ENCODE results near the gene TMEM207. TPM values are rescaled to one million over a fixed set of nuclear protein-coding genes. Genes with fewer than 3 reads are reported as not detected.
A peak's percentile ranks its signal among the peaks of the same experiment; 100 is the strongest.
"Not testable (repeated sequence)": the region's sequence is repeated elsewhere in the genome, so short reads cannot be mapped to it uniquely, and the experiment has no call there.

TMEM207 gene
- total RNA-seq, 1 donor from 2014 or later: not detected

DNA sequence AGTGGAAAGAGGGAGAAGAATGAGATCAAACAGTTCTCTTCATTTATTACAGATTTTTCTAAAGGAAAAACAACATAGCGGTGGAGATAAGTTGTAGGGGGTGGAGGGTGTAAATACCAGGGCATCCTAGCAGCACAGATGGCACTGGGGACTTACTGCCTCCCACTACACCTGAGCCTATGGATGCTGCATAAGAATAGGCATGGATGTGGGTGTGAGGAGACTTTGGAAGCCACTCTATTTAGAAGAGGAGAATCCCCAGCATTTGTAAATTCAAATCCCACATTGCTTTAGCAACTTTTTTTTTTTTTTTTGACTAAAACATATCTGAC is 36.8 kb upstream of the TMEM207 start:
- peaks cover 7% of the 10 kb centered on the region for H3F3A ChIP-seq (ENCODE audit: low read depth)
- H3K4me1 Mint-ChIP-seq: peaks cover 6% of the 10 kb centered on the region
- TF ChIP-seq, protein P1, sequence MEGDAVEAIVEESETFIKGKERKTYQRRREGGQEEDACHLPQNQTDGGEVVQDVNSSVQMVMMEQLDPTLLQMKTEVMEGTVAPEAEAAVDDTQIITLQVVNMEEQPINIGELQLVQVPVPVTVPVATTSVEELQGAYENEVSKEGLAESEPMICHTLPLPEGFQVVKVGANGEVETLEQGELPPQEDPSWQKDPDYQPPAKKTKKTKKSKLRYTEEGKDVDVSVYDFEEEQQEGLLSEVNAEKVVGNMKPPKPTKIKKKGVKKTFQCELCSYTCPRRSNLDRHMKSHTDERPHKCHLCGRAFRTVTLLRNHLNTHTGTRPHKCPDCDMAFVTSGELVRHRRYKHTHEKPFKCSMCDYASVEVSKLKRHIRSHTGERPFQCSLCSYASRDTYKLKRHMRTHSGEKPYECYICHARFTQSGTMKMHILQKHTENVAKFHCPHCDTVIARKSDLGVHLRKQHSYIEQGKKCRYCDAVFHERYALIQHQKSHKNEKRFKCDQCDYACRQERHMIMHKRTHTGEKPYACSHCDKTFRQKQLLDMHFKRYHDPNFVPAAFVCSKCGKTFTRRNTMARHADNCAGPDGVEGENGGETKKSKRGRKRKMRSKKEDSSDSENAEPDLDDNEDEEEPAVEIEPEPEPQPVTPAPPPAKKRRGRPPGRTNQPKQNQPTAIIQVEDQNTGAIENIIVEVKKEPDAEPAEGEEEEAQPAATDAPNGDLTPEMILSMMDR (IDR thresholded peaks at IDR 0.05): no peak
- no peak for TF ChIP-seq EZH2 (IDR thresholded peaks at IDR 0.05)
- TF ChIP-seq EZH2phosphoT487 (IDR thresholded peaks at IDR 0.05): no peak
- no peak overlapping the region for H3K4me2 ChIP-seq
- H3K79me2 ChIP-seq (ENCODE audit: low read depth): no peaks in the 10 kb centered on the region
- no peak overlapping the region for H3K4me3 ChIP-seq
- H3K36me3 Mint-ChIP-seq: no peaks in the 10 kb centered on the region
- no peaks in the 10 kb centered on the region for H3K9me3 Mint-ChIP-seq
- H2AFZ ChIP-seq (replicated peaks): no peak overlapping the region
- H3K36me3 ChIP-seq: no peaks in the 10 kb centered on the region
- H3K27ac Mint-ChIP-seq: no peak overlapping the region
- H3K9ac ChIP-seq: no peak overlapping the region
- no peak for DNase-seq (ENCODE audit: low spot score)
- H3K27me3 ChIP-seq: no peaks in the 10 kb centered on the region
- H3K4me1 ChIP-seq: peaks cover 12% of the 10 kb centered on the region
- H3K27me3 Mint-ChIP-seq (ENCODE audit: insufficient read depth, low read depth): no peaks in the 10 kb centered on the region
- H3K9me3 ChIP-seq (ENCODE audit: low read depth): no peaks in the 10 kb centered on the region
- H4K20me1 ChIP-seq (ENCODE audit: low read depth): no peaks in the 10 kb centered on the region
- no peak overlapping the region for H3K27ac ChIP-seq
- no peak overlapping the region for H3K4me3 Mint-ChIP-seq

DNA sequence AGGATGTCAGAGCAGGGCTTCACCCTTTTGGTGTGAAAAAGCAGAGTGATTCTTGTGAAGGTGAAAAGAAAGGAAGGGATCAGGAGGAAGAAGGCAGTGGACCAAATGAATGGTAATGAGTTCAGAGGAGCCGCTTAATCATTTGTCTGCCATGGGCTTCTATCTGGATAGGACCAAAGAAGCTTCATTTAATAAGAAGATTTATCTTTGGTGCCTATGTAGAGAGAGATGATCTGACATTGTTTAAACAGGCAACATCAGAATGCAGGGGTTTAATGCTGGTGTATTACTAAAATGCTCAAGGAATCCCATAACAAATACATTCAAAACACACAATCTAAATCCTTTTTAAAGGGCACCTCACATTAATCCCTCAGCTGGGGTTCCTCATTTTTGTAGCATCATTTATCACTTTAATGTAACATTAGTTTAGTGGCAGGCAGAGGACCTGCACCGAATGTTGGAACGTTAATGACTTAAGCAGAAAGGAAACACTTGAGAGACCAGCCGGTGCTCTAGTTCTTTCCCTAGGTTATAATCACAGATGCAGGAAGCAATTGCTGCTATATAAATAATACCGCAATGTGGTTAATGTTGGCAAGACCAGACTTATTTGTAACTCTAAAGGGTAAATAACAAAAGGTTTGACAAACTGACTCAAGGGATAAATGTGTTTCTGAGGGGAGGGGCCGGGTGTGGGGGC is 36.3 kb upstream of the TMEM207 start:
- peaks cover 6% of the 10 kb centered on the region for H3K4me1 Mint-ChIP-seq
- Histone ChIP-seq H3K27me3 (no peaks in the 10 kb centered on the region), H2AFZ (replicated peaks) (no peak overlapping the region), H3K79me2 (ENCODE audit: low read depth) (no peaks in the 10 kb centered on the region), H4K20me1 (ENCODE audit: low read depth) (no peaks in the 10 kb centered on the region), H3K36me3 (no peaks in the 10 kb centered on the region), H3K9me3 (ENCODE audit: low read depth) (no peaks in the 10 kb centered on the region), H3K27ac (peak overlapping the region; percentile 39), H3K4me3 (no peak overlapping the region), H3K4me1 (peaks cover 12% of the 10 kb centered on the region), H3K4me2 (peak overlapping the region; percentile 35), H3K9ac (no peak overlapping the region), H3F3A (ENCODE audit: low read depth) (peaks cover 7% of the 10 kb centered on the region)
- H3K4me3 Mint-ChIP-seq: no peak overlapping the region
- no peak for TF ChIP-seq EZH2phosphoT487 (IDR thresholded peaks at IDR 0.05)
- TF ChIP-seq EZH2 (IDR thresholded peaks at IDR 0.05): no peak
- TF ChIP-seq, protein P1 (IDR thresholded peaks at IDR 0.05): no peak
- no peak overlapping the region for H3K27ac Mint-ChIP-seq
- DNase-seq (ENCODE audit: low spot score): peak; percentile 33
- H3K27me3 Mint-ChIP-seq (ENCODE audit: insufficient read depth, low read depth): no peaks in the 10 kb centered on the region
- H3K36me3 Mint-ChIP-seq: no peaks in the 10 kb centered on the region
- H3K9me3 Mint-ChIP-seq: no peaks in the 10 kb centered on the region

GRCh38 chr3:190481779-190482178 is 32.1 kb upstream of the TMEM207 start:
- Mint-ChIP-seq H3K4me3 (no peak overlapping the region), H3K9me3 (no peaks in the 10 kb centered on the region), H3K27me3 (ENCODE audit: insufficient read depth, low read depth) (no peaks in the 10 kb centered on the region), H3K27ac (no peak overlapping the region), H3K36me3 (no peaks in the 10 kb centered on the region), H3K4me1 (peaks cover 6% of the 10 kb centered on the region)
- Histone ChIP-seq H4K20me1 (ENCODE audit: low read depth) (no peaks in the 10 kb centered on the region), H3K4me3 (no peak overlapping the region), H2AFZ (replicated peaks) (no peak overlapping the region), H3K4me2 (no peak overlapping the region), H3K36me3 (no peaks in the 10 kb centered on the region), H3K9me3 (ENCODE audit: low read depth) (no peaks in the 10 kb centered on the region), H3K27ac (no peak overlapping the region), H3K4me1 (peaks cover 12% of the 10 kb centered on the region), H3F3A (ENCODE audit: low read depth) (peaks cover 7% of the 10 kb centered on the region), H3K9ac (no peak overlapping the region), H3K27me3 (no peaks in the 10 kb centered on the region), H3K79me2 (ENCODE audit: low read depth) (no peaks in the 10 kb centered on the region)
- TF ChIP-seq EZH2phosphoT487 (IDR thresholded peaks at IDR 0.05) (no peak), EZH2 (IDR thresholded peaks at IDR 0.05) (no peak)
- TF ChIP-seq, protein P1 (IDR thresholded peaks at IDR 0.05): no peak
- DNase-seq (ENCODE audit: low spot score): no peak

DNA sequence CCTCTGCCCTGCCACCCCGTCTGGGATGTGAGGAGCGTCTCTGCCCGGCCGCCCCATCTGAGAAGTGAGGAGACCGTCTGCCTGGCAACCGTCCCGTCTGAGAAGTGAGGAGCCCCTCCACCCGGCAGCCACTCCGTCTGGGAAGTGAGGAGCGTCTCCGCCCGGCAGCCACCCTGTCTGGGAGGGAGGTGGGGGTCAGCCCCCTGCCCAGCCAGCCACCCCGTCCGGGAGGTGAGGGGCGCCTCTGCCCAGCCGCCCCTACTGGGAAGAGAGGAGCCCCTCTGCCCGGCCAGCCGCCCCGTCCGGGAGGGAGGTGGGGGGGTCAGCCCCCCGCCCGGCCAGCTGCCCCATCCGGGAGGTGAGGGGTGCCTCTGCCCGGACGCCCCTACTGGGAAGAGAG is 23.6 kb upstream of the TMEM207 start:
- not testable (repeated sequence) for H3K9ac ChIP-seq; H3K4me2 ChIP-seq; H3F3A ChIP-seq (ENCODE audit: low read depth); H3K4me1 ChIP-seq; H3K9me3 ChIP-seq (ENCODE audit: low read depth); H3K4me3 ChIP-seq; H3K4me3 Mint-ChIP-seq; H3K79me2 ChIP-seq (ENCODE audit: low read depth); H3K27ac ChIP-seq; H4K20me1 ChIP-seq (ENCODE audit: low read depth); DNase-seq (ENCODE audit: low spot score); H2AFZ ChIP-seq (replicated peaks); H3K27me3 ChIP-seq; H3K27ac Mint-ChIP-seq; H3K27me3 Mint-ChIP-seq (ENCODE audit: insufficient read depth, low read depth); H3K36me3 Mint-ChIP-seq; H3K4me1 Mint-ChIP-seq; H3K36me3 ChIP-seq
- peaks cover 18% of the 10 kb centered on the region for H3K9me3 Mint-ChIP-seq

Data from neural progenitor cell (in vitro differentiated cells).